SHP77 treated with DMSO at 0.1 percent for 48 hours (cell line): ENCODE results near the gene RAB37.

ENCODE experiments used
- DNase-seq: peaks from one replicate; lab custom pipeline; 2025; lab: John Stamatoyannopoulos, UW

RAB37 gene

DNA sequence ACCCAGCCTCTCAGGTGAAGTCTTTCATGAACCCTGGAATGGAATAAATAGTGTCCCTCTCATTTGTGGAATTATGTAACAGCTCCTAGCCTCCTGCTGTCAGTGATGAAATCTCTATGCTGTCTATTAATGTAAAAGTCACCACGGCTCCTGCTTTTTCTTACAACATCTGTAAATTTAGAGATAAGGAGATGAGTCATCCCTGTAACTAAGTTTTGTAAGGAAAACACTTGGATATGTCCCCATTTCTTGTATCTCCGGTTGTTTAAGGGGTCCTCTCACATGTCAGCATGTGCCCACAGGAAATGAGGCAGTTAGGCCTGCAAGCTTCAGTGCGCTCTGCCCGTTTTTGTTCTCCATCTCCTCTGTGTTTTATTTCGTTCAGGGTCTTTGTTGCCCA is 41.9 kb downstream of the RAB37 start:
- no peak for DNase-seq

DNA sequence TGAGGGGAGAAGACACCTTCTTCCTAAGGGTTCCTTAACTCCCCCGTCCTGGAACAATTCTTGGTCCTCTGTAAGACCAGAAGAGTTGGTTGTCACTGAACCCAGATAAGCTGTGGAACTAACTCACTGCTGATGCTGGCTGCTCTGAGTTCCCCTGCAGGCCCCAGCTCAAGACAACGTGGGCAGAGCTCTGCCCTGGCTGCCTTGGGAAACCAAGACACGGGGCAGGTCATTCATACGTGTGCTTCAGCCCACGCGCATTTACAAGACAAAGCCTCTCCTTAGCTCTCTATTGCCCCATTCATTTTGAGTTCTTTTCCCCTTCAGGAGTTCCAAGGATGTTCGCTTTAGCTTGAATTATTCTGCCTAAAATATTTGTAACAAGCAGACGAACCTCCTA is 42.4 kb downstream of the RAB37 start:
- no peak for DNase-seq

DNA sequence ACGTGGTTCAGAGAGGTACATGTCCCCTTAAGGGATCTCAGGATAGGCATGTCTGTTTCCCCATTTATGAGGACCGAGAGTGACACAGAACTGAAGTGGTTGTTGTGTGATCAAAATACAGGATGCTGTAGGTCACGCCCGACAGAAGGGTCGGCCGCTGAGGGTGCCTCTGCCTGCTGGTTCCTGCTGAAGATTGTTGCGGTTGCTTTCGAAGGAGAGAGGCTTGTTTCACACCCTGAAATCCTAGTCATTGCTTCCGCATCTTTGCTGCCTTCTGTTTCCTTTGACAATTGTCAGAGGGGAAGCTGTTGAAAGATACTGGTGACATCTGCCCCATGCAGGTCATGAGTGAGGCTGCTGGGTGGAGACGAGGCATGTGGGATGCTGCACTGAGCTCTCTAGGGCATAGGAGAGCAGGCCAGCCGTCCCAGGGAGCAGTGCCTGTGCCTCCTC is 42.9 kb downstream of the RAB37 start:
- no peak for DNase-seq

DNA sequence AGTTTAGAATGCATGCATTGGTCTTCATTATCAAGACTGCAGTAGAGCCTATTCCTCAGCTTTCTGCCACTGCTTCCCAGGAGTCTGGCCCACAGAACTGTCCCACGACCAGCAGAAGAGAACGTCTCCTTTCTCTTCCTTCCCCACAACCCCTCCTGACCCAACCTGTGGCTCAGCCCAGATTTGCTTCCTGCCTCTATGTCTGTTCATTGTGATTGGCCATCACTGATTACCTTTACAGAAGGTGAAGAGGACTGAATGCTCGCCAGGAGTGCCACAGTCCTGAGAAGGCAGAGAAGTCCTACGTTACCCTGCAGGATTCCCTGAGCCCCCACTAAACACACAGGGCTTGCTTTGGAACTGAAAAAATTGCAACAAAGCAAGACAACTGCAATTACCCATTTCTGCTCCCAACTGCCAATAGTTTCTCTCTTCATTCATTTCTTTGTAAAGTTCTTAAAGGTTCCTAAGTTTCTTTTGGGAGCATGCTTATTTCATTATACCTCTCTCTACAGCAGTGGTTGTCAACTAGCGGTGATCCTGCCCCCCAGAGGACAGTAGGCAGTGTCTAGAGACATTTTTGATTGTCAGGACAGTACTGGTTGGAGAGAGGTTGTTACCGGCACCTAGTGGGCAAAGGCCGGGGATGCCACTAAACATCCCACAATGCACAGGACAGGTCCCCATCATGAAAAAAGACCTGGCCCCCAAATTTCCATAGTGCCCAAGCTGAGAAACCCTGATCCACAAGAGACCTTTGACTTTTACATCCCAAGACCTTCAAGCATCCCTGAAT is 43.6 kb downstream of the RAB37 start:
- DNase-seq, result no peak

DNA sequence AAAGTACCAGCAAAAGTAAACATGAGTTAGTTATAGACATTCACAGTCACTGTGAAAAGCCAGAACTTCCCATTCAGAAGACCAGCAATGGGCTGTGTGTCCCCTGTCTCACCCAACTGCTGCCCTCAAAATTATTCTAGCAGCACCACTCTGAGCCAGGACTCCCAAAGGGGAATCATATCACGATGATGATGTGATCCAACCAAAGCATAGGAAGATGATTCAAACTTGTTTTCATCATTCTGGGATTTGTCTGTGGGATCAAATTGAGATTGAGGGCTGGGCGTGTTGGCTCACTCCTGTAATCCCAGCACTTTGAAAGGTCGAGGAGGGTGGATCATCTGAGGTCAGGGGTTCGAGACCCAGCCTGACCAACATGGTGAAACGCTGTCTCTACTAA is 45.5 kb downstream of the RAB37 start:
- no peak for DNase-seq

DNA sequence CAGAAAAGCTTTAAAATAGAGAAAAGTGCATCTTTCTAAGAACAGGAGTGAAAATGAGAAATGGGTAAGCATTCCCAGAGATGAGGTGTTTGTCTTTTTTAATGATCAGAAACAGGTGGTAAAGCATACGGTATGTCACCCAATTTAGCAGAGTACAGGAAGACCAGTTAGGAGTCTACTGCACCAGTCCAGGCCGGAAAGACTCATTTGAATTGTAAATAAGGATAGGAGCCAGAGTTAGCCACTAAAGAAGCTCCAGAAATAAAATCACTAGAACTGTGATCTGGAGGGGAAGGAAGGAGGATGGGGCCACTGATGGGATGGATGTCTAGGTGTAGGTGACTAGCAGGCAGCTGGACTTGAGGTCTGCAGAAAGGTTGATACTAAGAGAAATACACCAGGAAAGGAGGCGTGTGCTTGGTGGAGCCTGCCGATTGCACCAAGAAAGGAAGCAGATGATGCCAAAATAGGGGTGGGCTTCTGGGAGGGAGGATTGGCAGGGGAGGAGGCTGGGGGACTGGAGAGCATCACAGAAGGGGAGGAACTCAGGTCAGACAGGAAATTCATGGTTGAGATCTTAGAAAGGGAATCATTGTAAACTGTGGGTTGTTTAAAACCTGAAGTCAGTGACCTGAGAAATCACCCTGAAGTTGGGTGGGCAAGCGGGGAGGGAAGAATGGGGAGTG is 47.2 kb downstream of the RAB37 start:
- DNase-seq, result no peak

DNA sequence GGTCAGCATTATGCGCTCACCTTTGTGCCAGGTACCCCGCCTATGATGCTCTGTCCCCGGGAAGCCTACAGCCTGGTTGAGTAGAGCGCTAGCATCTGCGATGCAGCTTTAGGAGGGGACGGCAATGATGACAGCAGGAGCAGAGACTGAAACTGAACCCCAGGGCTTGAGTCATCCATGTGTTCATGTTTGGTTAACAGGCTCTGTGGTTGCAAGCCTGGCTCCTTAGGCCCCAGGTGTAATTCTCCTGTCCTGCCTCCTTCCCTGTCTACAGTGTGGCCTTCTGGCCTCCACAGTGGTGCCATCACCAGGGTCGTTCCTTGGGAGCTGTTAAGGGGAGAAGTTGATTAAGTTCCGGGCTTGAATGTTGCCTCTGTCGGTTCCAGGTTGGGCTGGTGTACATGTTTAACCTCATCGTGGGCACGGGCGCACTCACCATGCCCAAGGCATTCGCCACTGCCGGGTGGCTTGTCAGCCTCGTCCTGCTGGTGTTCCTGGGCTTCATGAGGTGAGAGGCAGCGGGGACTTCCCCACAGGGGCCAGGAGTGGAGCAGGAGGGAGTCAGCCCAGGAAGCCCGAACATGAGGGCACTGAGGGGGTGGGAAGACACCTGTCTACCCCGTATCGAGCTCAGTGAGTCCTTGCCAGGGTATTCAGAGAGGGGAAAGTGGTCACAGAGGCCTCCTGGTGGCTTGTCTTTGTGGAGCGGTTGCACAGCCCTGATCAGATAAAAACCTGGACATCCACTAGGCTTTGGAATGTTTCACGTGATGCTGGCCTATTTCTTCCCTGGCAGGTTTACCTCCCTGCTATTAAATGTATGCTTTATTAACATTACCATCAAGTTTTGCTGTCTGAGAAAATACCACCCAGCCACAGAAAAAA is 48.3 kb downstream of the RAB37 start:
- DNase-seq, result no peak

DNA sequence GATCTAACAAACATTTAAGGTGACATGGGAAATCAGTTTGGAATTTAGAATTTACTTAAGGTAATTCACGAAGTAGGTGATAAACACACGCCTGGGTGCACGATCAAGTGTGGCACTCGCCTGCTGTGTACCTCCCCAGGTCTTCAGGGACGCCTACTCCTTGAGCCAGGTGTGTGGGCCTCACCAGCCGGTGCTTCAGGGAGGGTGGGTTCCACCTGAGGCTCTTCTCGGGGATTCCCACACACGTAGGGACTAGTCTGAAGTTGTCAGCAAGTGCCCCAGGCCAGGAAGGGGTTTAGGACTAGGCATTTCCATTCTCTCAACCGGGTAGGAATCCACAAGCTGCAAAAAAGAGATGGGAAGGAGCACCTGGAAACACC is 48.9 kb downstream of the RAB37 start:
- no peak for DNase-seq

DNA sequence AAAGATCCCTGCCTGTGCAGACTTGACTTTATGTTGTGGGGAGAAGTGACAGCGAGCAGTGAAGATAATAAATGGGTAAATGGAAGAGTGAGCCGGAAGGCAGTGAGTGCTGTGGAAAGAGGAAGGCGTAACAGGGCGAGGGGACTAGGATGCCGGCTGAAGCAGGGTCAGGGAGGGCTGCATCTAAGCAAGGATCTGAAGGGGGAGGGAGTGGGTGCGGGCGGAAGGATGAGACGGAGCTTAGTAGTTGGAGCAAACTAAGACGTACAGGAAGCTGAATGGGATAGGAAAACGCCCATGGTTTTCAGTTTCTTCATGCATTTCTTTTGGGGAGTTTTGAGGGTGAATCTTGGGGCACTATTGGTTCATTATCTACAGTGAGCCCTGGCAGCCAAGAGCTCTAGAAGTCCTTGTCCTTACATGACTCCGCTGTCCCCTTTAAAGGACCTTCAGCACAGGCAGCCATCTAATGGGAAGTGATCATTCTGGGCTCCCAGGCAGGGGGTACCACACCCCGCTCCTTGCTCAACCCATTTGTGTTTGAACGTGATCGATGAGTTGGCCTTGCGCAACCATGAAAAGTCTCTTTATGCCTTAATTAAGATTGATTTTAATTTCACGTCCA is 49.5 kb downstream of the RAB37 start:
- no peak for DNase-seq

DNA sequence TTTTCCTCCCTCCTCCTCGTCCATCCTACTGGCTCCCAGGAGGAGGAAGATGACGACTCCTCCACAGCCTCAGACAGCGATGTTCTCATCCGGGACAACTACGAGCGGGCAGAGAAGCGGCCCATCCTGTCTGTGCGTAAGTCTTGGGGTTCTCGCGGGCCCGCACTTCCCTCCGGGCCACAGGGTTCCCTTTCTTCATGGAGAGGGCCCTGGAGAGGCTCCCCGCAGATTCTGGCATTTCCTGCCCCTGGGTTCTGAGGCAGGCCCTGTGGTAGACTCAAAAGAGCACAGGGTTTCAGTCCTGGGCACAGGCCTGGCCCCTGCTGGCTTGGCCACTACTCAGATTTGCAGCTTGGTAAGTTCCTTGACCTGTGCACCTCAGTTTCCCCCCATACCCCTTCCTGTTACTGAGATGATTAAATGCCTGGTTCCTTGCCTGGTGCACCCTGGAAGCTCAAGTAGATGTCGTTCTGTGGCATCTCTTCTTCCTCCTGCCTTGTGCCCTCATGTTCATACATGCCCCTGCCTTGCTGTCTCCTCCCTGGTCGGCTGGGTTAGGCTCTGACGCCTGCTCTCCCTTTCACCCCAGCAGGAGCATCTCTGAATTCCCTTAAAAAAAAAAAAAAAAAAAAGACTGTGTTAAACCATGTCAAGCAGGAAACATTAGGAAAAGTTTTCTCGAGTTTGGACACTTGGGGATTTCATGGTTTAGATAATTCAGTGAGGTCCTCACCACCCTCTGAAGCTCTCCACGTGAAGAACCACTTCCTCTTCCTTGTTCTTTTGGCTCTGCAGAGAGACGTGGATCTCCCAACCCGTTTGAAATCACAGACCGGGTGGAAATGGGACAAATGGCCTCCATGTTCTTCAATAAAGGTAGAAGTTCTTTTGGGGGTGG is 53.4 kb downstream of the RAB37 start:
- DNase-seq, result no peak

DNA sequence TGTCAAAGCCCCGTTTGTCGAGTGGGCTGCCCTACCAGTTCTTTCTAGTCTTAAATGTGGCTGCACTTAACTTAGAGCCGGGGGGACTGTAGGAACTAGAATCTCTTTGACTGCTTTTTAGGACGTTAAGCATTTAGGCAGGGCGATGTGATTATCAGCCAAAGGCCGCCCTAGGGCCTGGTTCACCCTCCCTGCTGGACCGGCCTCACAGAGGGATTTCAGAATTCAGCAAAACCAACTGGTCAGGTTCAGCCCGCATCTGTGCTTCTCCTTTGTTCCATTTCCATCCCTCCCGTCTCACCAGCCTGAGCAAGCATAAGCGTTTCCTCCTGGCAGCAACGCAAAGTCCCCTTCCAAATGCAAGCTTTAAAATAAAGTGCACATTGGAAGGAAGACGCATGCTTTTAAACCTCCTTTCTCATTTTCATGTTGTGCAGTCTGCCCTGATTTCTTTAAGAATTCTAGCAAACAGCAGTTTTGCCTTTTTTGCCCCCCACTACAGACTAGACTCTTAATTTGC is 55.6 kb downstream of the RAB37 start:
- DNase-seq, result no peak

DNA sequence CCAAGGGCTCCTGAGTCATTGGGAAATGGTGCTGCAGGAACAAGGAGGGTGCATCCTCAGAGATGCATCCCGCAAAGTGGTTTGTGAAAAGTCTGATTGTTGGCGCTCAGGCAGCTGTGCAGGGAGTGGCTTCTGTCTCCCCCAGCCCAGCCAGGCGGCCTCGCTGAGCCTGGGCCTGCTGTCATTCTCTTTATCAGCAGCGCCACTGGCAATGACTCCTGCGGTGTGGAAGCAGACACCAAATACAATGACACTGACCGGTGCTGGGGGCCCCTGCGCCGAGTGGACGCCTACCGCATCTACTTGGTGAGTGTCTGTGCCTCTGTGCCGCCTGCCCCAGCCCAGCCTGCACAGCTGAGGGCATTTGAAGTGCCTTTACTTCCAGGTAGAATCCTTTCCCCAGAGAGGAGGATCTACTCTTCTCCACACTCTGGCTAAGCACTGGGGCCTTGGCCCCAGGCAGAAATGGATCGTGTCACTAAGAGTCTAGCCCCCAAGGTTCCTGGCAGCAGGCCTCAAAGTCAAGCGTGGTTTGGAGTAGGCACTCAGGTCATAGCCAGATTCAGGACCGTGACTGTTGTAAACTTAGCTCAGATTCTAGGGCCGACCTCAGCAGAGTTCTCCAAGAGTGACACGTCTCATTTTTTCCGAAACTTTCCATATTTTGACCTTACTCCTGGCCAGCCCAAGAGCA is 58.4 kb downstream of the RAB37 start:
- DNase-seq, result no peak

DNA sequence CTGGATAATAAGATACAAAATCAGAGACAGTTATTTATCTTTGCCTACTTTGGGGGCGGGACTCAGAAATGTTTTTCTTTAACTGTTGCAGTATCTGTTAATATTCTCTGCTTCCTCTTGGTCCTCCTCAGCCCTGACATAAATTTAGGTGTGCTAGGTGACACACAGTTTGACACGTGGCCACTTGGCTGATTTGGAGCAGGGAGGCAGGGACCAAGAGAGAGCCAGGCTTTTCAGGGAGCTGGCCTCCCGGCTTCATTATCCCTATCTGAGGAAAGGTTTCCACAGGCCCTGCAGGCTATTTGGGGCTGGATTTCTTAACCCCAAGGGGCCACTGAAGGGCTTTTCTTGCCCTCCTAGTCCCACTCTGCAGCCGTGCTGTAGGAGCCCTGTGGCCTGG is 59.2 kb downstream of the RAB37 start:
- no peak for DNase-seq

DNA sequence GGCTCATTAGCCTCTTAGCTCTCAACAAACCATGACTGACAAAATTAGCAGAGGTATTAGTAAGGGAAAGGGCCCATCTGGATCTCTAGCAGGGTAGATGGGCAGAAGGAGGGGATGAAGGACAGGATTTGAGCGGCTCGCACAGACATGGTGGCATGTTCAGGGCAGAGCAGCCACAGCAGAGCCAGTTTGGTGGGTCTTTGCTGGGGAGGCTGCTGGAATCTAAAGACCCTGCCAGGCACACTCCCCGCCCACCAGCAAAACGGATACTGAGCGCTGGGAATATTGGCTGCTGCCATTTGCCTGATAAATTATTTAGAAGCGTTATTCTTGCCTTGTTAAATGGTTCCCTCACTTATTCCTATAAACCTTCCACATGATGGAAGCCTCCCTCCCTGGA is 59.8 kb downstream of the RAB37 start:
- no peak for DNase-seq
